WTC11 (cell line): ENCODE results near the gene RPS6KA2. TPM values are rescaled to one million over a fixed set of nuclear protein-coding genes. Genes with fewer than 3 reads are reported as not detected.

Experiments used
- ATAC-seq: fragments of 200-7000 bp; cut with Tn5 transposase; 2 replicates; pipeline ENCODE4 v1.10.0; 2021; ENCODE audit warnings: mild to moderate bottlenecking, moderate library complexity
- CTCF ChIA-PET: fragments of 300-600 bp; sonication (Branson Sonifier 250); formaldehyde crosslinking; loops from one replicate; lab custom pipeline; 2021; ENCODE audit warnings: antibody characterized with exemption; lab: Charles Lee
- POLR2A ChIA-PET: fragments of 350-600 bp; sonication (Branson Sonifier 250); formaldehyde crosslinking; loops from one replicate; lab custom pipeline; 2021; ENCODE audit warnings: antibody characterized with exemption; lab: Charles Lee
- DNase-seq: peaks from one replicate; pipeline ENCODE4 v3.0.0; 2021; ENCODE audit warnings: low spot score
- H3K27ac Mint-ChIP-seq: 2 replicates; pipeline ENCODE4 v1.8.0; 2021; ENCODE audit warnings: mixed read lengths
- H3K27me3 Mint-ChIP-seq: 2 replicates; pipeline ENCODE4 v1.8.0; 2021; ENCODE audit warnings: low read depth, mild to moderate bottlenecking, moderate library complexity, mixed read lengths
- H3K36me3 Mint-ChIP-seq: 2 replicates; pipeline ENCODE4 v1.8.0; 2021; ENCODE audit warnings: mixed read lengths
- H3K4me1 Mint-ChIP-seq: 2 replicates; pipeline ENCODE4 v1.8.0; 2022; ENCODE audit warnings: mixed read lengths
- H3K4me3 Mint-ChIP-seq: 2 replicates; pipeline ENCODE4 v1.8.0; 2021; ENCODE audit warnings: mild to moderate bottlenecking, moderate library complexity, mixed read lengths
- H3K9me3 Mint-ChIP-seq: 2 replicates; pipeline ENCODE4 v1.8.0; 2021; ENCODE audit warnings: mixed read lengths
- ATF1 ChIP-seq: sonication (generic); formaldehyde crosslinking; IDR thresholded peaks from 2 replicates; pipeline ENCODE4 v1.8.1; 2023; ENCODE audit warnings: mild to moderate bottlenecking, moderate library complexity, missing genetic modification reagents
- CREB1 ChIP-seq: sonication (generic); formaldehyde crosslinking; IDR thresholded peaks from 2 replicates; pipeline ENCODE4 v1.8.0; 2023; ENCODE audit warnings: mild to moderate bottlenecking, missing genetic modification reagents
- ETV6 ChIP-seq: sonication (generic); formaldehyde crosslinking; IDR thresholded peaks from 2 replicates; pipeline ENCODE4 v1.8.1; 2022; ENCODE audit warnings: mild to moderate bottlenecking, missing genetic modification reagents
- GABPB1 ChIP-seq: sonication (generic); formaldehyde crosslinking; IDR thresholded peaks from 2 replicates; pipeline ENCODE4 v1.8.1; 2023; ENCODE audit warnings: mild to moderate bottlenecking, missing genetic modification reagents
- HMGA2 ChIP-seq: fragments of 250-450 bp; sonication (Bioruptor Pico); IDR thresholded peaks from 2 replicates; pipeline ENCODE4 v1.4.0; 2021; ENCODE audit warnings: mild to moderate bottlenecking, moderate library complexity
- KAT7 ChIP-seq: sonication (generic); formaldehyde crosslinking; IDR thresholded peaks from 2 replicates; pipeline ENCODE4 v1.8.1; 2023; ENCODE audit warnings: missing genetic modification reagents, mild to moderate bottlenecking, borderline replicate concordance
- NFYB ChIP-seq: sonication (generic); formaldehyde crosslinking; conservative IDR thresholded peaks from 2 replicates; pipeline ENCODE4 v1.8.0; 2022; ENCODE audit warnings: low read depth, missing genetic modification reagents
- PRRX2 ChIP-seq: fragments of 250-450 bp; sonication (Bioruptor Pico); IDR thresholded peaks from 2 replicates; pipeline ENCODE4 v1.8.0; 2021; ENCODE audit warnings: mild to moderate bottlenecking
- RORB ChIP-seq: fragments of 250-450 bp; sonication (Bioruptor Pico); IDR thresholded peaks from 2 replicates; pipeline ENCODE4 v1.9.0; 2021; ENCODE audit warnings: mild to moderate bottlenecking
- SMAD3 ChIP-seq: sonication (generic); formaldehyde crosslinking; IDR thresholded peaks from 2 replicates; pipeline ENCODE4 v1.8.0; 2022; ENCODE audit warnings: missing genetic modification reagents, mild to moderate bottlenecking, borderline replicate concordance
- SP1 ChIP-seq: sonication (generic); formaldehyde crosslinking; conservative IDR thresholded peaks from 2 replicates; pipeline ENCODE4 v1.8.1; 2022; ENCODE audit warnings: missing genetic modification reagents
- TCF7 ChIP-seq: sonication (generic); formaldehyde crosslinking; IDR thresholded peaks from 2 replicates; pipeline ENCODE4 v1.8.0; 2022; ENCODE audit warnings: mild to moderate bottlenecking, low read depth, missing genetic modification reagents, moderate library complexity
- TEAD4 ChIP-seq: sonication (generic); formaldehyde crosslinking; IDR thresholded peaks from 2 replicates; pipeline ENCODE4 v1.8.0; 2022; ENCODE audit warnings: mild to moderate bottlenecking, missing genetic modification reagents
- TP53 ChIP-seq: sonication (generic); formaldehyde crosslinking; IDR thresholded peaks from 2 replicates; pipeline ENCODE4 v1.8.1; 2023; ENCODE audit warnings: mild to moderate bottlenecking, missing genetic modification reagents
- ZNF317 ChIP-seq: sonication (generic); formaldehyde crosslinking; IDR thresholded peaks from 2 replicates; pipeline ENCODE4 v1.8.1; 2023; ENCODE audit warnings: low read depth, mild to moderate bottlenecking, moderate library complexity, missing genetic modification reagents, borderline replicate concordance
- total RNA-seq: library from RNA; stranded (reverse); gene quantifications from 3 replicates; pipeline ENCODE4 v1.2.3, GENCODE V29; 2021
- TF ChIP-seq, protein P1 (sequence below): sonication (generic); formaldehyde crosslinking; IDR thresholded peaks from 2 replicates; pipeline ENCODE4 v1.8.1; 2022; ENCODE audit warnings: missing genetic modification reagents, borderline replicate concordance
- TF ChIP-seq, protein P2 (sequence below): sonication (generic); formaldehyde crosslinking; IDR thresholded peaks from 2 replicates; pipeline ENCODE4 v1.8.1; 2023; ENCODE audit warnings: mild to moderate bottlenecking, missing genetic modification reagents
- TF ChIP-seq, protein P3 (sequence below): sonication (generic); formaldehyde crosslinking; IDR thresholded peaks from 2 replicates; pipeline ENCODE4 v1.8.0; 2023; ENCODE audit warnings: mild to moderate bottlenecking, missing genetic modification reagents
- TF ChIP-seq, protein P4 (sequence below): fragments of 250-450 bp; sonication (Bioruptor Pico); IDR thresholded peaks from 2 replicates; pipeline ENCODE4 v1.9.0; 2021; ENCODE audit warnings: mild to moderate bottlenecking
- TF ChIP-seq, protein P5 (sequence below): fragments of 250-450 bp; sonication (Bioruptor Pico); IDR thresholded peaks from 2 replicates; pipeline ENCODE4 v1.8.0; 2021; ENCODE audit warnings: mild to moderate bottlenecking
- TF ChIP-seq, protein P6 (sequence below): fragments of 200-600 bp; IDR thresholded peaks from 2 replicates; pipeline ENCODE4 v1.8.0; 2022; ENCODE audit warnings: antibody characterized with exemption
- TF ChIP-seq, protein P7 (sequence below): fragments of 250-450 bp; sonication (Bioruptor Pico); IDR thresholded peaks from 2 replicates; pipeline ENCODE4 v1.9.0; 2021; ENCODE audit warnings: mild to moderate bottlenecking, borderline replicate concordance

Gene RPS6KA2
- total RNA-seq, 1 experiment from 2014 or later, result 24.2 TPM

DNA sequence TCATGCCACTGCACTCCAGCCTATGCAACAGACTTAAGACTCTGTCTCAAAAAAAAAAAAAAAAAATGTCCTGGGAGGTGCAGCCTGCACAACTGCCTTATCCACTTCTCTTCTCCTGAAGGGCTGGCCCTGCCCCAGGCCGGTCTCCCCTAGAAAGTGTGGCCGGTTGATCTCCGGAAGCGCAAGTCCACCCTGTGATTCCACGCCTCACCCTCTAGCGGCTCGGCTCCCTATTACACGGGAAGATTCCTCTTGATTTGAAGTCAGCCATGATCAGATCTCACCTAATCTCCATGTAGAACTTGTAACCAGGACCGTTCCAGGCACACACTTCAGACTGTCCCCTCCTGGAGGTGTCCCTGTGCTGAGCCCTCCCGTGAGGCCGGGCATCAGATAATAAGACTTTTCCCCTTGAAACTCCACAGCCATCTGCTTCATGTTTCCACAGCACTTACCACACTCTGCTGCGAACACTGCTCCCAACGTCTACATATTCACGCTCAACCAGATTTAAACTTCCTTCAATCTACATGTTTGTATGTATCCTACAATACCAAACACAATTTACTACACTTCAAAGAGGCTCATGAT lies 49.3 kb upstream of the RPS6KA2 start:
- DNase-seq, result no peak
- ChIA-PET POLR2A (no interaction called here), CTCF (no interaction called here)
- H3K9me3 Mint-ChIP-seq, result peaks cover 7% of the 10 kb centered on the region
- H3K27me3 Mint-ChIP-seq, result no peaks in the 10 kb centered on the region
- H3K27ac Mint-ChIP-seq, result no peak overlapping the region
- H3K4me1 Mint-ChIP-seq, result peaks cover 17% of the 10 kb centered on the region
- no peak overlapping the region for H3K4me3 Mint-ChIP-seq
- TF ChIP-seq ATF1 (CRISPR knock-in tag), result no peak
- no peak for TF ChIP-seq TP53
- TF ChIP-seq, protein P1, sequence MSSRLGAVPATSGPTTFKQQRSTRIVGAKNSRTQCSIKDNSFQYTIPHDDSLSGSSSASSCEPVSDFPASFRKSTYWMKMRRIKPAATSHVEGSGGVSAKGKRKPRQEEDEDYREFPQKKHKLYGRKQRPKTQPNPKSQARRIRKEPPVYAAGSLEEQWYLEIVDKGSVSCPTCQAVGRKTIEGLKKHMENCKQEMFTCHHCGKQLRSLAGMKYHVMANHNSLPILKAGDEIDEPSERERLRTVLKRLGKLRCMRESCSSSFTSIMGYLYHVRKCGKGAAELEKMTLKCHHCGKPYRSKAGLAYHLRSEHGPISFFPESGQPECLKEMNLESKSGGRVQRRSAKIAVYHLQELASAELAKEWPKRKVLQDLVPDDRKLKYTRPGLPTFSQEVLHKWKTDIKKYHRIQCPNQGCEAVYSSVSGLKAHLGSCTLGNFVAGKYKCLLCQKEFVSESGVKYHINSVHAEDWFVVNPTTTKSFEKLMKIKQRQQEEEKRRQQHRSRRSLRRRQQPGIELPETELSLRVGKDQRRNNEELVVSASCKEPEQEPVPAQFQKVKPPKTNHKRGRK (CRISPR knock-in tag), result no peak
- no peak for TF ChIP-seq TEAD4 (CRISPR knock-in tag)
- TF ChIP-seq SP1 (CRISPR knock-in tag), result no peak
- TF ChIP-seq SMAD3 (CRISPR knock-in tag), result no peak
- no peak for TF ChIP-seq NFYB (CRISPR knock-in tag)
- TF ChIP-seq KAT7 (CRISPR knock-in tag), result no peak
- TF ChIP-seq TCF7 (CRISPR knock-in tag), result no peak
- TF ChIP-seq RORB (CRISPR knock-in tag), result no peak
- TF ChIP-seq, protein P2, sequence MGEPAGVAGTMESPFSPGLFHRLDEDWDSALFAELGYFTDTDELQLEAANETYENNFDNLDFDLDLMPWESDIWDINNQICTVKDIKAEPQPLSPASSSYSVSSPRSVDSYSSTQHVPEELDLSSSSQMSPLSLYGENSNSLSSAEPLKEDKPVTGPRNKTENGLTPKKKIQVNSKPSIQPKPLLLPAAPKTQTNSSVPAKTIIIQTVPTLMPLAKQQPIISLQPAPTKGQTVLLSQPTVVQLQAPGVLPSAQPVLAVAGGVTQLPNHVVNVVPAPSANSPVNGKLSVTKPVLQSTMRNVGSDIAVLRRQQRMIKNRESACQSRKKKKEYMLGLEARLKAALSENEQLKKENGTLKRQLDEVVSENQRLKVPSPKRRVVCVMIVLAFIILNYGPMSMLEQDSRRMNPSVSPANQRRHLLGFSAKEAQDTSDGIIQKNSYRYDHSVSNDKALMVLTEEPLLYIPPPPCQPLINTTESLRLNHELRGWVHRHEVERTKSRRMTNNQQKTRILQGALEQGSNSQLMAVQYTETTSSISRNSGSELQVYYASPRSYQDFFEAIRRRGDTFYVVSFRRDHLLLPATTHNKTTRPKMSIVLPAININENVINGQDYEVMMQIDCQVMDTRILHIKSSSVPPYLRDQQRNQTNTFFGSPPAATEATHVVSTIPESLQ (CRISPR knock-in tag), result no peak
- no peak for TF ChIP-seq CREB1 (CRISPR knock-in tag)
- TF ChIP-seq, protein P3, sequence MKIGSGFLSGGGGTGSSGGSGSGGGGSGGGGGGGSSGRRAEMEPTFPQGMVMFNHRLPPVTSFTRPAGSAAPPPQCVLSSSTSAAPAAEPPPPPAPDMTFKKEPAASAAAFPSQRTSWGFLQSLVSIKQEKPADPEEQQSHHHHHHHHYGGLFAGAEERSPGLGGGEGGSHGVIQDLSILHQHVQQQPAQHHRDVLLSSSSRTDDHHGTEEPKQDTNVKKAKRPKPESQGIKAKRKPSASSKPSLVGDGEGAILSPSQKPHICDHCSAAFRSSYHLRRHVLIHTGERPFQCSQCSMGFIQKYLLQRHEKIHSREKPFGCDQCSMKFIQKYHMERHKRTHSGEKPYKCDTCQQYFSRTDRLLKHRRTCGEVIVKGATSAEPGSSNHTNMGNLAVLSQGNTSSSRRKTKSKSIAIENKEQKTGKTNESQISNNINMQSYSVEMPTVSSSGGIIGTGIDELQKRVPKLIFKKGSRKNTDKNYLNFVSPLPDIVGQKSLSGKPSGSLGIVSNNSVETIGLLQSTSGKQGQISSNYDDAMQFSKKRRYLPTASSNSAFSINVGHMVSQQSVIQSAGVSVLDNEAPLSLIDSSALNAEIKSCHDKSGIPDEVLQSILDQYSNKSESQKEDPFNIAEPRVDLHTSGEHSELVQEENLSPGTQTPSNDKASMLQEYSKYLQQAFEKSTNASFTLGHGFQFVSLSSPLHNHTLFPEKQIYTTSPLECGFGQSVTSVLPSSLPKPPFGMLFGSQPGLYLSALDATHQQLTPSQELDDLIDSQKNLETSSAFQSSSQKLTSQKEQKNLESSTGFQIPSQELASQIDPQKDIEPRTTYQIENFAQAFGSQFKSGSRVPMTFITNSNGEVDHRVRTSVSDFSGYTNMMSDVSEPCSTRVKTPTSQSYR (CRISPR knock-in tag), result no peak
- TF ChIP-seq GABPB1 (CRISPR knock-in tag), result no peak
- no peak for ATAC-seq
- H3K36me3 Mint-ChIP-seq, result peaks cover 7% of the 10 kb centered on the region

DNA sequence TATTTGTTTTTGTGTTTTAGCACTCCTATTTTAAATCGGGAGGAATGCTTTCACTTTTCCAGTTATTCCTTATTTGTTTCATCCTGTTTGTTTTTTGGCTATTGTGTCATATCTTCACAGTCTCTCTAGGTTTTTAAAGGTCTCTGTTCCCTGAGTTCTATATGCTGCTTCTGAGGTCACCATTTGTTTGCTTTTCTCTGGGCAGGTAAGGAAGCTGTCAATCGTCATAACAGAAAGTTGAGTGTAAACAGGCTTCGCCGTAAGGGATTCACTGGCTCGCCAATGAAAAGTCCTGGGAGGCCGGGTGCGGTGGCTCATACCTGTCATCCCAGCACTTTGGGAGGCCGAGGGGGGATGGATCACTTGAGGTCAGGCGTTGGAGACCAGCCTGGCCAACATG lies 48.7 kb upstream of the RPS6KA2 start:
- peaks cover 7% of the 10 kb centered on the region for H3K36me3 Mint-ChIP-seq
- no peaks in the 10 kb centered on the region for H3K27me3 Mint-ChIP-seq
- no peak overlapping the region for H3K4me3 Mint-ChIP-seq
- no peak overlapping the region for H3K27ac Mint-ChIP-seq
- no peak for ATAC-seq
- peaks cover 7% of the 10 kb centered on the region for H3K9me3 Mint-ChIP-seq
- ChIA-PET POLR2A (no interaction called here), CTCF (no interaction called here)
- H3K4me1 Mint-ChIP-seq, result peaks cover 20% of the 10 kb centered on the region
- no peak for DNase-seq
- TF ChIP-seq ZNF317 (CRISPR knock-in tag) (no peak), HMGA2 (CRISPR knock-in tag) (no peak), PRRX2 (CRISPR knock-in tag) (no peak), ETV6 (CRISPR knock-in tag) (no peak)
- TF ChIP-seq, protein P4, sequence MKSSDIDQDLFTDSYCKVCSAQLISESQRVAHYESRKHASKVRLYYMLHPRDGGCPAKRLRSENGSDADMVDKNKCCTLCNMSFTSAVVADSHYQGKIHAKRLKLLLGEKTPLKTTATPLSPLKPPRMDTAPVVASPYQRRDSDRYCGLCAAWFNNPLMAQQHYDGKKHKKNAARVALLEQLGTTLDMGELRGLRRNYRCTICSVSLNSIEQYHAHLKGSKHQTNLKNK (CRISPR knock-in tag), result no peak
- TF ChIP-seq, protein P5, sequence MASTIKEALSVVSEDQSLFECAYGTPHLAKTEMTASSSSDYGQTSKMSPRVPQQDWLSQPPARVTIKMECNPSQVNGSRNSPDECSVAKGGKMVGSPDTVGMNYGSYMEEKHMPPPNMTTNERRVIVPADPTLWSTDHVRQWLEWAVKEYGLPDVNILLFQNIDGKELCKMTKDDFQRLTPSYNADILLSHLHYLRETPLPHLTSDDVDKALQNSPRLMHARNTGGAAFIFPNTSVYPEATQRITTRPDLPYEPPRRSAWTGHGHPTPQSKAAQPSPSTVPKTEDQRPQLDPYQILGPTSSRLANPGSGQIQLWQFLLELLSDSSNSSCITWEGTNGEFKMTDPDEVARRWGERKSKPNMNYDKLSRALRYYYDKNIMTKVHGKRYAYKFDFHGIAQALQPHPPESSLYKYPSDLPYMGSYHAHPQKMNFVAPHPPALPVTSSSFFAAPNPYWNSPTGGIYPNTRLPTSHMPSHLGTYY, result no peak
- TF ChIP-seq, protein P6, sequence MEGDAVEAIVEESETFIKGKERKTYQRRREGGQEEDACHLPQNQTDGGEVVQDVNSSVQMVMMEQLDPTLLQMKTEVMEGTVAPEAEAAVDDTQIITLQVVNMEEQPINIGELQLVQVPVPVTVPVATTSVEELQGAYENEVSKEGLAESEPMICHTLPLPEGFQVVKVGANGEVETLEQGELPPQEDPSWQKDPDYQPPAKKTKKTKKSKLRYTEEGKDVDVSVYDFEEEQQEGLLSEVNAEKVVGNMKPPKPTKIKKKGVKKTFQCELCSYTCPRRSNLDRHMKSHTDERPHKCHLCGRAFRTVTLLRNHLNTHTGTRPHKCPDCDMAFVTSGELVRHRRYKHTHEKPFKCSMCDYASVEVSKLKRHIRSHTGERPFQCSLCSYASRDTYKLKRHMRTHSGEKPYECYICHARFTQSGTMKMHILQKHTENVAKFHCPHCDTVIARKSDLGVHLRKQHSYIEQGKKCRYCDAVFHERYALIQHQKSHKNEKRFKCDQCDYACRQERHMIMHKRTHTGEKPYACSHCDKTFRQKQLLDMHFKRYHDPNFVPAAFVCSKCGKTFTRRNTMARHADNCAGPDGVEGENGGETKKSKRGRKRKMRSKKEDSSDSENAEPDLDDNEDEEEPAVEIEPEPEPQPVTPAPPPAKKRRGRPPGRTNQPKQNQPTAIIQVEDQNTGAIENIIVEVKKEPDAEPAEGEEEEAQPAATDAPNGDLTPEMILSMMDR, result no peak
- TF ChIP-seq, protein P7, sequence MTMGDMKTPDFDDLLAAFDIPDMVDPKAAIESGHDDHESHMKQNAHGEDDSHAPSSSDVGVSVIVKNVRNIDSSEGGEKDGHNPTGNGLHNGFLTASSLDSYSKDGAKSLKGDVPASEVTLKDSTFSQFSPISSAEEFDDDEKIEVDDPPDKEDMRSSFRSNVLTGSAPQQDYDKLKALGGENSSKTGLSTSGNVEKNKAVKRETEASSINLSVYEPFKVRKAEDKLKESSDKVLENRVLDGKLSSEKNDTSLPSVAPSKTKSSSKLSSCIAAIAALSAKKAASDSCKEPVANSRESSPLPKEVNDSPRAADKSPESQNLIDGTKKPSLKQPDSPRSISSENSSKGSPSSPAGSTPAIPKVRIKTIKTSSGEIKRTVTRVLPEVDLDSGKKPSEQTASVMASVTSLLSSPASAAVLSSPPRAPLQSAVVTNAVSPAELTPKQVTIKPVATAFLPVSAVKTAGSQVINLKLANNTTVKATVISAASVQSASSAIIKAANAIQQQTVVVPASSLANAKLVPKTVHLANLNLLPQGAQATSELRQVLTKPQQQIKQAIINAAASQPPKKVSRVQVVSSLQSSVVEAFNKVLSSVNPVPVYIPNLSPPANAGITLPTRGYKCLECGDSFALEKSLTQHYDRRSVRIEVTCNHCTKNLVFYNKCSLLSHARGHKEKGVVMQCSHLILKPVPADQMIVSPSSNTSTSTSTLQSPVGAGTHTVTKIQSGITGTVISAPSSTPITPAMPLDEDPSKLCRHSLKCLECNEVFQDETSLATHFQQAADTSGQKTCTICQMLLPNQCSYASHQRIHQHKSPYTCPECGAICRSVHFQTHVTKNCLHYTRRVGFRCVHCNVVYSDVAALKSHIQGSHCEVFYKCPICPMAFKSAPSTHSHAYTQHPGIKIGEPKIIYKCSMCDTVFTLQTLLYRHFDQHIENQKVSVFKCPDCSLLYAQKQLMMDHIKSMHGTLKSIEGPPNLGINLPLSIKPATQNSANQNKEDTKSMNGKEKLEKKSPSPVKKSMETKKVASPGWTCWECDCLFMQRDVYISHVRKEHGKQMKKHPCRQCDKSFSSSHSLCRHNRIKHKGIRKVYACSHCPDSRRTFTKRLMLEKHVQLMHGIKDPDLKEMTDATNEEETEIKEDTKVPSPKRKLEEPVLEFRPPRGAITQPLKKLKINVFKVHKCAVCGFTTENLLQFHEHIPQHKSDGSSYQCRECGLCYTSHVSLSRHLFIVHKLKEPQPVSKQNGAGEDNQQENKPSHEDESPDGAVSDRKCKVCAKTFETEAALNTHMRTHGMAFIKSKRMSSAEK (CRISPR knock-in tag), result no peak
